ENCODE measurements around the gene GREB1L. TPM values are rescaled to one million over a fixed set of nuclear protein-coding genes. Genes with fewer than 3 reads are reported as not detected.

GREB1L gene
- total and polyA plus RNA-seq, 2 donors (not counting 1 experiment from before 2014, with no cell fraction given): not detected

GRCh38 chr18:21305621-21306020 is 63.6 kb downstream of the GREB1L start:
- Histone ChIP-seq H3K4me3 (ENCODE audit: control extremely low read depth in 1 of 5, extremely low read depth in 1 of 5, insufficient read depth in 1 of 5, low read depth in 2 of 5, low read length in 4 of 5) (no peak overlapping the region), H4K20me1 (ENCODE audit: control insufficient read depth, insufficient read depth, low read length, poor library complexity, severe bottlenecking) (no peaks in the 10 kb centered on the region), H3K4me2 (replicated peaks; ENCODE audit: low read depth, low read length, poor library complexity, severe bottlenecking) (no peak overlapping the region), H3K4me1 (ENCODE audit: control insufficient read depth in 2 of 2, insufficient read depth in 2 of 2, low read length in 2 of 2) (no peaks in the 10 kb centered on the region), H3K9me3 (ENCODE audit: control extremely low read depth in 1 of 3, control insufficient read depth in 2 of 3, insufficient read depth in 1 of 3, low read length in 2 of 3) (no peaks in the 10 kb centered on the region), H3K27me3 (replicated peaks in 1 of 4; ENCODE audit: control extremely low read depth in 1 of 4, control insufficient read depth in 3 of 4, insufficient read depth in 4 of 4, low read length in 3 of 4) (no peaks in the 10 kb centered on the region), H3K79me2 (ENCODE audit: control insufficient read depth, insufficient read depth, low read length) (no peaks in the 10 kb centered on the region), H3K36me3 (replicated peaks in 1 of 2; ENCODE audit: control extremely low read depth in 1 of 2, control insufficient read depth in 1 of 2, extremely low read depth in 1 of 2, insufficient read depth in 2 of 2, low read length in 1 of 2) (no peaks in the 10 kb centered on the region), H3K27ac (ENCODE audit: low read length in 2 of 2) (no peak overlapping the region), H3K9ac (ENCODE audit: low read length) (no peak overlapping the region), H2AFZ (ENCODE audit: insufficient read depth, low read depth, low read length, poor library complexity, severe bottlenecking) (no peak overlapping the region)
- Mint-ChIP-seq H3K4me3 (no peak overlapping the region), H3K27ac (no peak overlapping the region), H3K27me3 (no peaks in the 10 kb centered on the region), H3K4me1 (no peaks in the 10 kb centered on the region), H3K9me3 (ENCODE audit: insufficient read depth) (no peaks in the 10 kb centered on the region)
- DNase-seq (no peak), ATAC-seq (ENCODE audit: low read depth) (no peak)
- ChIA-PET CTCF (interaction anchor here (0.5 kb wide), 1 partner anchor 78 kb away, joined by 3 read pairs; no protein-coding TSS in a partner anchor), POLR2A (no interaction called here)
- no peak for TF ChIP-seq EZH2 (IDR thresholded peaks at IDR 0.05; ENCODE audit: borderline replicate concordance, insufficient read depth, low read depth, low read length, poor library complexity, severe bottlenecking)
- no peak for TF ChIP-seq CTCF (IDR thresholded peaks at IDR 0.05)
- intact Hi-C loops (cut with micrococcal nuclease): no loop called here

GRCh38 chr18:21306368-21306767 is 64.3 kb downstream of the GREB1L start:
- Mint-ChIP-seq H3K27ac (no peak overlapping the region), H3K4me1 (no peaks in the 10 kb centered on the region), H3K4me3 (no peak overlapping the region), H3K27me3 (no peaks in the 10 kb centered on the region), H3K9me3 (ENCODE audit: insufficient read depth) (no peaks in the 10 kb centered on the region)
- H3K4me3 ChIP-seq (ENCODE audit: control extremely low read depth in 1 of 5, extremely low read depth in 1 of 5, insufficient read depth in 1 of 5, low read depth in 2 of 5, low read length in 4 of 5): no peak overlapping the region
- ChIA-PET POLR2A (no interaction called here), CTCF (no interaction called here)
- no peak overlapping the region for H3K9ac ChIP-seq (ENCODE audit: low read length)
- no peak for TF ChIP-seq EZH2 (IDR thresholded peaks at IDR 0.05; ENCODE audit: borderline replicate concordance, insufficient read depth, low read depth, low read length, poor library complexity, severe bottlenecking)
- no peak for TF ChIP-seq CTCF (IDR thresholded peaks at IDR 0.05)
- no peaks in the 10 kb centered on the region for H3K27me3 ChIP-seq (replicated peaks in 1 of 4; ENCODE audit: control extremely low read depth in 1 of 4, control insufficient read depth in 3 of 4, insufficient read depth in 4 of 4, low read length in 3 of 4)
- no peaks in the 10 kb centered on the region for H3K36me3 ChIP-seq (replicated peaks in 1 of 2; ENCODE audit: control extremely low read depth in 1 of 2, control insufficient read depth in 1 of 2, extremely low read depth in 1 of 2, insufficient read depth in 2 of 2, low read length in 1 of 2)
- no peak for DNase-seq
- intact Hi-C loops (cut with micrococcal nuclease): no loop called here
- 100% methylated on average over 1 of the region's 2 CpGs for WGBS (ENCODE audit: insufficient coverage)
- no peaks in the 10 kb centered on the region for H3K9me3 ChIP-seq (ENCODE audit: control extremely low read depth in 1 of 3, control insufficient read depth in 2 of 3, insufficient read depth in 1 of 3, low read length in 2 of 3)
- no peak overlapping the region for H3K27ac ChIP-seq (ENCODE audit: low read length in 2 of 2)
- H4K20me1 ChIP-seq (ENCODE audit: control insufficient read depth, insufficient read depth, low read length, poor library complexity, severe bottlenecking): no peaks in the 10 kb centered on the region
- no peak overlapping the region for H2AFZ ChIP-seq (ENCODE audit: insufficient read depth, low read depth, low read length, poor library complexity, severe bottlenecking)
- no peaks in the 10 kb centered on the region for H3K4me1 ChIP-seq (ENCODE audit: control insufficient read depth in 2 of 2, insufficient read depth in 2 of 2, low read length in 2 of 2)
- no peaks in the 10 kb centered on the region for H3K79me2 ChIP-seq (ENCODE audit: control insufficient read depth, insufficient read depth, low read length)
- ATAC-seq (ENCODE audit: low read depth): no peak
- no peak overlapping the region for H3K4me2 ChIP-seq (replicated peaks; ENCODE audit: low read depth, low read length, poor library complexity, severe bottlenecking)

Measured in B cell (primary cell).